ENCODE data around the gene PNMA6E.

Gene PNMA6E

GRCh38 chrX:153446950-153447580, 45.9 kb upstream of the PNMA6E start:
- in situ Hi-C loops (cut with MboI; ENCODE audit: low pct_unique_long_range_greater_than_20kb, low sequenced_read_pairs, unreplicated experiment): no loop called here
- DNase-seq (ENCODE audit: low spot score): no peak
- TF ChIP-seq, protein P1, sequence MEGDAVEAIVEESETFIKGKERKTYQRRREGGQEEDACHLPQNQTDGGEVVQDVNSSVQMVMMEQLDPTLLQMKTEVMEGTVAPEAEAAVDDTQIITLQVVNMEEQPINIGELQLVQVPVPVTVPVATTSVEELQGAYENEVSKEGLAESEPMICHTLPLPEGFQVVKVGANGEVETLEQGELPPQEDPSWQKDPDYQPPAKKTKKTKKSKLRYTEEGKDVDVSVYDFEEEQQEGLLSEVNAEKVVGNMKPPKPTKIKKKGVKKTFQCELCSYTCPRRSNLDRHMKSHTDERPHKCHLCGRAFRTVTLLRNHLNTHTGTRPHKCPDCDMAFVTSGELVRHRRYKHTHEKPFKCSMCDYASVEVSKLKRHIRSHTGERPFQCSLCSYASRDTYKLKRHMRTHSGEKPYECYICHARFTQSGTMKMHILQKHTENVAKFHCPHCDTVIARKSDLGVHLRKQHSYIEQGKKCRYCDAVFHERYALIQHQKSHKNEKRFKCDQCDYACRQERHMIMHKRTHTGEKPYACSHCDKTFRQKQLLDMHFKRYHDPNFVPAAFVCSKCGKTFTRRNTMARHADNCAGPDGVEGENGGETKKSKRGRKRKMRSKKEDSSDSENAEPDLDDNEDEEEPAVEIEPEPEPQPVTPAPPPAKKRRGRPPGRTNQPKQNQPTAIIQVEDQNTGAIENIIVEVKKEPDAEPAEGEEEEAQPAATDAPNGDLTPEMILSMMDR (IDR thresholded peaks at IDR 0.05; ENCODE audit: extremely low read depth, insufficient read depth, missing control alignments): no peak

- no peak for DNase-seq (ENCODE audit: low spot score)
- in situ Hi-C loops (cut with MboI; ENCODE audit: low pct_unique_long_range_greater_than_20kb, low sequenced_read_pairs, unreplicated experiment): no loop called here
- TF ChIP-seq, protein P1 (IDR thresholded peaks at IDR 0.05; ENCODE audit: extremely low read depth, insufficient read depth, missing control alignments): no peak
Measured at GRCh38 chrX:153446636-153446936, 45.4 kb upstream of the PNMA6E start.

DNA sequence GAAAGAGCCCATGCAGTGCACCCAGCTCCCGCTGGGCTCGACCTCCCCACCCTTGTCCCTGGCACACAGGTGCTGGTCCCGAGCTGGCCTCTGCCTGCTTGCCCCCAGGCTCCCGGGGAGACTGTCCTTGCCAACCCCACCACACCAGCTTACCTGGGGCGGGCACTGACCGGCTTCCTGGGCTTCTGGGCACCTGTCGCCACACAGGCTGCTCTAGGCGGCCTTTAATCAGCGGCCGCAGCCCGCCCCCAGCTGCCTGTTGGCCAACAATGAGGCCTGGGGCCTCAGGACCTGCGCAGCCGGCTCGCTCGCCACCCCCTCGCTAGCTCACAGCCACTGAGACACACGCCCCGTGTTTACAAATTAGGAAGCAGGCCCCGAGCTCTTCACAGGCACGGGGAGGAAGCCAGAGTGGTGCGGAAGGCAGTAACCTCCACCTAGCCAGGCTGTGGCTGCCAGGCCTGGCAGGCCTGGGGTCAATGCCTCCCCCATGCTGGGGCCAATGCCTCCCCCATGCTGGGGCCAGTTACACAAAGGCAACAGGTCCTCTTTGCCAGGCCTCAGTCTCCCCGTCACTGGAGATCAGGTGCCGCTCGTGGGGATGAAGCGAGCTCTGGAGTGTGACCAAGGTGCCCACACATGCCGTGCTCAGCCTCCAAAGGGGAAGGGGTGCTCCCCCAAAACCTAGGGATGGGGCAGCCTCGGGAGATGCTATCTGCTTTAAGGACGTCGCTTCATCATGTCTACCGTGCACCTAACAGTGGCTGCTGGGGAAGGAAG, 44.9 kb upstream of the PNMA6E start, which contains the start of gene TREX2:
Gene TREX2 (minus strand): TSS at position 201 of the 780 bp plus-strand sequence. CDS start 626 bp downstream, outside the sequence.
- in situ Hi-C loops (cut with MboI; ENCODE audit: low pct_unique_long_range_greater_than_20kb, low sequenced_read_pairs, unreplicated experiment): no loop called here
- TF ChIP-seq, protein P1 (IDR thresholded peaks at IDR 0.05; ENCODE audit: extremely low read depth, insufficient read depth, missing control alignments): no peak
- no peak for DNase-seq (ENCODE audit: low spot score)

- DNase-seq (ENCODE audit: low spot score): no peak
- TF ChIP-seq, protein P1 (IDR thresholded peaks at IDR 0.05; ENCODE audit: extremely low read depth, insufficient read depth, missing control alignments): no peak
- in situ Hi-C loops (cut with MboI; ENCODE audit: low pct_unique_long_range_greater_than_20kb, low sequenced_read_pairs, unreplicated experiment): no loop called here
Measured at GRCh38 chrX:153445106-153445855, 44.1 kb upstream of the PNMA6E start.

DNA sequence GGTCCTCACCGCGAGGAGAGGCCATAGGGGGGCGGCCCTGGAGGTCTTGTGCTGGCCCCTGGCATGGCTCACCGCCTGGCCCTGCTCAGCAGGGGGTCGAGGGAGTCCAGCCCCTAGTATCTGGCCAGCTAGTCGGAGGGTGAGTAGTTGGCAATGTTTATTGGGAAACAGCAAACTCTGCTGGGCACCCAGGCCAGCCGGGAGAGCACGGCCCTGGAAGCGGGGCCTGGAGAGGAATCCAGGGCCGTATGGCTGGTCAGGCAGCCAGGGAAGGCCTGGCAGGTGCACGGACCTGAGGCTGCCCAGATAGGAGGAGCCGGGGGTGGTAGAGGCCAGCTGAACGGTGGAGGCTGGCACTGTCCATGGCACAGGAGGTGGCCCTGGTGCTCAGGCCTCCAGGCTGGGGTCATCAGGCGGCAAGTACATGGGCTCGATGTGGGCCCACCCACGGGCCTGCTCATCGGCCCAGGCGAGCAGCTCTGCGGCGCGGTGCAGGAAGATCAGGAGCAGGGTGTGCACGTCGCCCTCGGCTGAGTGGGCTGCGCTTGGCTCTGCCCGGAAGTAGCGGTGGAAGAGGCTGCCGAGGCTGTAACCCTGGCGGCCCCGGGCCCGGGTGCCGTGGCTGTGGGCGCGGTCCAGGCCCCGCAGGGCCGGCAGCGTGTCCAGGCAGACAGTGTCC, 43.3 kb upstream of the PNMA6E start:
- in situ Hi-C loops (cut with MboI; ENCODE audit: low pct_unique_long_range_greater_than_20kb, low sequenced_read_pairs, unreplicated experiment): no loop called here
- DNase-seq (ENCODE audit: low spot score): no peak
- TF ChIP-seq, protein P1 (IDR thresholded peaks at IDR 0.05; ENCODE audit: extremely low read depth, insufficient read depth, missing control alignments): no peak
